ENCODE data around the gene ZSWIM6.
"Not testable (repeated sequence)": the region's sequence is repeated elsewhere in the genome, so short reads cannot be mapped to it uniquely, and the experiment has no call there.

ZSWIM6 gene

GRCh38 chr5:61366497-61367240 is 34.6 kb downstream of the ZSWIM6 start:
- no peak for DNase-seq

DNA sequence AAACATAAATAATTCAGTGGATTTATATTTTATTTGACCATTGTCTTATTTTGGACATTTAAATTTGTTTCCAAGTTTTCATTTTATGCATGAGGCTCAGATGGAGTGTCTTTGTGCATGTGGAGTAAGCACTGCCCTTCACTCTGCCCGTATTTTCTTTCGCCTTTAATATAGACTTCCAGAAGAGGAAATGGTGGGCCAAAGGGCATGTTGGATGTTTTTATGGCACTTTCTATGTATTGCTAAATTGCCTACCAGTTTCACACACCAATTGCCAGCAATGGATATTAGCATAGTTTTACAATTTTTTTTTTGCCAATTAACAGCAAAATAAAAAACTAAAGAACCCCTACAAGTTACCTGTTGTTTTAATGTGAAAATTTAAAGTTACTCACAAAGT is 38.4 kb downstream of the ZSWIM6 start:
- no peak for DNase-seq

DNA sequence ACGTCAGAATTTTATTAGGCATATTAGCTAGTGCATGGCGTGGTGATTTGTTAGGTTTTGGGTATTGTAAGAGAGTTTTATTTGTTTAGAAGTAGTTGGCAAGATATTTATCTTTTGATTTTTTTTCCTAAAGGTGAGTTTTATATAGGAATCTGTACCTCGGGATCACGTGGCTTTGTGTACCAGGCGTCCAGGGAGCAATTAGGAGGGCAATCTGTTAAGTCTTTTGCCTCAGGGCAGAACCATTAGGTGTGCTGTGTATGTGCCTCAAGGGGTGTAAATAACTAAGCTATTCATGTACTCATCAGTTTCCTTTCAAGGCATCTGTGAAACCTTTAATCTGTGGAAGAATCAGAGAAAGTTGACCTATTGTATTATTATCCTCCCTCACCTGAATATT is 39.4 kb downstream of the ZSWIM6 start:
- DNase-seq: no peak

GRCh38 chr5:61379677-61380076 is 47.6 kb downstream of the ZSWIM6 start:
- DNase-seq: no peak

DNA sequence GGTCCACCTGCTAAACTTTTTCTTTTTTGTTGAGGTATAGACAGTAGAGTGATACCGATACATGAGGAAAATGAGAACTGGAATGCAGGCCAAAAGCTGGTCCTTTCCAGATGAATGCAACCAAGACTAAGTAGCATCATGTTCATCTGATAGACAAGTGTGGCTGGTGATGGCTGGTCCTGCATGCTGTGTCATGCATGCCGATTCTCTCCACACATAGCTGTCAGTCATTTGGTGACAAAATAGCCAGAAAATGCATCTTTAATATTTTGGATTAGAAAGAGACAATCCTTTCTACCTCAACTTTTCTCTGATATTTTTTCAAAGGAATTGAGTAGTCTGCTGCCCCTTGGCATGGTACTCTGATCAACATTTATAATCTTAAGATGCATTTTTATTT is 49.9 kb downstream of the ZSWIM6 start:
- DNase-seq: no peak

- DNase-seq: no peak
Observed at GRCh38 chr5:61385627-61386026, 53.6 kb downstream of the ZSWIM6 start.

DNA sequence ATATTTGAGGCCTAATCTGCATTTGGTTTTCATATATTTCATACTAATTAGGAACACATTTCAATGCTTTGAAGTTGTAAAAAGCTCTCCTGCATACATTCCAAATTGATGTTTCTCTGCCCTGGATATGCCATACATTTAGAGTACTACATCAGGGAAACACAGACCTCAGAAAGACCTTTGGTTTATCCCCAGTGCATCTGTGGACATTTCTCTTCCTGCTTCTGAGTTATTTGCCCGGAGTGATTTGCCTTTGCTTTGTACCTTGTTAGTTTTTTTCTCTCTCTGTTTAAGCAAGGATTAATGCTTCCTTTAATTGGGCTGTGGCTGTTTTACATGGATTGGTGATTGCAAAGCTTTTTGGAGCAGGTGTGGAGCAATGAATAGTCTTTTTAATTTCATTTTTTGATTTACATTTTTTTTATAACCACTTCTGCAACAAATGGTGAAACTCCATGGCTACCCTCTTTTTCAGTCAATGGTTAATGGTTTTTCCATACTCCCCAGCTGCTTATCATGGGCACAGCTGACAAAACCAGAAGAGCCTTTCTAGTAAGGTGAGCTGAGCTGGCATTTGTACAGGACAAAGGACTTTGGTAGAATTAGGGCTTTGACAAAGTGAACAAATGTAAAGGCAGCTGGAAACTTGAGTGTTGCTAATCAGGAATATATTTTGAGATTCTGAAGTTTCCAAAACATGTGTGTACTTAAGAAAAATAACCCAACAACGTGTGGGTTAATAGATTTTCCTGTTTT is 54.2 kb downstream of the ZSWIM6 start:
- DNase-seq: no peak

DNA sequence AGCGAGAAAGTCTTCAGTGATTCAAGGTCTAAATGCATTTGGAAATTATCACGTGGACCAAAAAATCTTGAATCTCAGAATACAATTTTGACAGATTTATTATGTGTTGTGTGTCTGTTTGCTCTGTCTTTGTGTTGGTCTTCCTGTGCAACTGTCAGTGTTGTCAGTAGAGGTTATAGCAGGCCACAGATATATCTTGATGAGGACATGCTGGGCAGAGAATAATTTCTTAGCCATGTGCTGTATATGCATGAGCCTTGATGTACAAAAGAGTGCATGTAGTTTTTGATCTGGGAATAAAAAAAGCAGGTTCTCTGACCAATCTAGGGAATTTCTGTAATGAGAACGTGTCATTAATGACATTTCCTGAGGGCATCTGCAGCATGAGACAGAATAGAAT is 57.6 kb downstream of the ZSWIM6 start:
- DNase-seq: peak; percentile 9

- DNase-seq: no peak
Observed at GRCh38 chr5:61394078-61394704, 62.1 kb downstream of the ZSWIM6 start.

GRCh38 chr5:61394793-61395192 is 62.7 kb downstream of the ZSWIM6 start:
- DNase-seq: no peak

DNA sequence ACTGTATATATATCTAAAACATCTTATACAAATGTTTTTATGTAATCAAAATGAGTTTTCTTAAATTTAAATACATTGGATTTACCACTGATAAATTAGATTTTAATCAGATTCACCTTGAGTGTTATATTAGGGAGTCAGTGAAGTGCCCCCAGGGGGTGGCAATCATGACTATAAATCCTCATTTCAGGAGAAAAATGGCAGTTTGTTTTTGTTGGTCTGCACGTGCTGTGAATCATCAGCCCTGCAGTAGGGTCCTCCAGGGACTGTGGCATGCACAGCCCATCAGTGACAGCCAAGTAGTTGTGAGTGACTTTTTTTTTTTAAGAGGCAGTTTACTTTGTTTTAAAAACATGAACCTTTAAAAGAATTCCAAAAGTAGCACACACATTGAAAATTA is 65.2 kb downstream of the ZSWIM6 start:
- no peak for DNase-seq

DNA sequence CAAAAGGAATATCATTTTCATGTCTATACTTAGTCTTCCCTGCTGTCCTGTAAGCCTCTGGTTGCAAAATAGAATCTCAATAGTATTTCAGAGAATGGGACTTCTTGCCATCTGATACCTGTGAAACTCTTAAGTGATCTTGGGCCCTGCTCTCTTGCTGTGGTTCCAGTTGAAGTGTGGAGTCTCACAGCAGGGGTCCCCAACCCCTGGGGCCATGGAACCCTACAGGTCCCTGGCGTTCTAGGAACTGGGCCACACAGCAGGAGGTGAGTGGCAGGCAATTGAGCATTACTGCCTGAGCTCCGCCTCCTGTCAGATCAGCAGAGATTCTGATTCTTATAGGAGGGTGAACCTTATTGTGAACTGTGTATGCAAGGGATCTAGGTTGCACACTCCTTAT is 65.9 kb downstream of the ZSWIM6 start:
- no peak for DNase-seq

DNA sequence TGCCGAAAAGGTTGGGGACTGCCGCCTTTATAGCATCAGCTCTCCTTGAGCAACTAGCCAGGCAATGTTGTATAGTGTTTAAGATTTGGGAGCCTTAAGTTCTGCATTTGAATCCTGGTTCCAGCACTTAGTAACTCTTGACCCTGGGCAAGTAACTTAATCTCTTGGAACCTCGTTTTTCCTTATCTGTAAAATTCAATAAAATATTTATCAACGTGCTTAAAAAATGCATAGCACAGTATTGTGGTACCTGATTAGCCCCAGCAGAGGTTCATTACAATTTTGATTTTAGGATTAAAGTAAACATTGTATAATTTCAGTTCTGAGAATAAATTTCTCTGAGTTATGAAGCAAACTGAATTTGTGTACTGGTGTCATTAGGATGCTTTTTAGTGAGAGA is 66.4 kb downstream of the ZSWIM6 start:
- DNase-seq: no peak

DNA sequence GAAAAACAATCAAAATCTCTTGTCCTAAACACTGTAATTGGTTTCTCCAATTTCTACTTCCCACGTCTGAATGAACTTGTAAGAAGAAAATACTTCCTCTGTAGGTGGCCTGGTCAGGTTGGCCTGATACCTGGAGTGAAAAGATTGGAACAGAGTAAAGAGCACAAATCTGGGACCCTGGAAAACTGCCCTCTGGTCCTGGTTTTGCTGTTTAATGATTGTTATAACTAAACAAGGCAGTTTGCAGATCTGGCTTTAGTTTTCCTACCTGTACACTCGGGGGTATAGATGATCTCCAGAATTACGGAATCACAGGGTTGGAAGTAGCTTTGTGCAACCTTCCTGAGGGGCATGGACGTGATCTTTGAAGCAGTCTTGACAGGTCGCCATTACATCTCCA is 67.6 kb downstream of the ZSWIM6 start:
- DNase-seq: no peak

DNA sequence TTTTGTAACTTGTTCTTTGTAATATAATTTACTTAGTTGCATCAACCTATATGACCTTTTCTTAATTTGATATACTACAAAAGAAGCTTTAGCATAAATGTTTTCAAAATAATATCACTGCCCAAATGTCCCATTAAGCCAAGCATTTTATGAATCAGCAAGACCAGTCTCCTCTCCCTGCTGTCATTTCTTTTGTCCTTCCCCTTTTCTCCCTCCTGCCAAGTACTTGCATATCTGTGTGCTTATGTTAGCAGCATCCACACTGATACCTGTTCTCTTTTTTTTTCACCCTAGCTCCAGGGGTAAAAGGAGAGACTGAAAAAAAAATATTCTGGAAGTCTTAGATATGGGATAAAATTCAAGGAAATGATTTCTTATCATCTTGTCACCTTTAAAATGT is 69.7 kb downstream of the ZSWIM6 start:
- DNase-seq: peak; percentile 66

DNA sequence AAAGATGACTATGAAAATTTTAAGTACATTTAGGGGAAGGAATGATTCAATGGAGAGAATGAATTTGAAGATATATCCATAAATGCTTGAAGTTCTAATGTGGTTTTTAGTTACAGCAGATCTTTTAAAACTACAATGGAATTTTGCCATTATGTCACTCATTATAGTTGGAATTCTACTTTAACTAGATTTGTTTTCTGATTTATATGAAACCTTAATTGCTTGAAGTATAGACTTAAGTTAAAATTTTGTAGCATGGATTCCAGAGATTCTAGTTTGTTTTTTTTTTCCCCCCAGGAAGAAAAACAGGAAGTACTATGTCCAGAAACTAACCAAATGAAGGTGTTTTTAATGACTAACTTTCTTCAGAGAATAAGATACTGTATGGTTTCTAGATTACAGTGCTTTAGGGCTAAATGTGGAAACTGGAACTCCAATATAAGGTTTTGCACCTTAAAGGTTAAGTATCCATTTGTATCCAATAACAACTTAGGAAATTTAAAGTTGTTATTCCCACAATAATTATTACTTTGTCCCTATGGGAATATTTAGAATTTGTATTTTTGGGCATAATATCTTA is 70.3 kb downstream of the ZSWIM6 start:
- DNase-seq: peak; percentile 37

GRCh38 chr5:61402970-61403900 is 71.2 kb downstream of the ZSWIM6 start:
- DNase-seq: no peak

- DNase-seq: no peak
Observed at GRCh38 chr5:61405511-61406295, 73.6 kb downstream of the ZSWIM6 start.

- DNase-seq: not testable (repeated sequence)
Observed at GRCh38 chr5:61406497-61406896, 74.4 kb downstream of the ZSWIM6 start.

DNA sequence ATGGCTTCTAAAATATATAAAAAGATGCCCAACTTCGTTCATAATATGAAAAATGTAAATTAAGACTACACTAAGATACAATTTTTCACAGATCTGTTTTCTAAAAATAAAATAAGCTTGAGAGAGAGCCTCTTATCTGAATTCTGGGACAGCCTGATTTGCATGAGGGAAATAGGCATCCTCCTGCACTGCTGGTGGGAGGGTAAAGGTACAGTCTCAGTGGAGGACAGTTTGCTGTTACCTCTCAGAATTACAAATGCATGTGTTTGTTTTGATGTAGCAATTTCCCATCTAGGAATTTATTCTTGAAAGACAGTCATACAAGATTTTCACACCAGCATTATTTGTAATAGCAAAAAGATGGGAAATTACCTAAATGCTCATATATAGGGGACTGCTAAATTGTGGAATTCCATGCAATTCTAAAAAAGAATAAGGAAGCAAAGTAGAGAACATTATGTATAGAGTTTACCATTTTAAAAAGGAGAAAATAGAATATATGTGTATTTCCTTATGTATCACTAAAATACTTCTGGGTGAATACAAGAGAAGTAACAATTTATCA is 75.7 kb downstream of the ZSWIM6 start:
- no peak for DNase-seq

DNA sequence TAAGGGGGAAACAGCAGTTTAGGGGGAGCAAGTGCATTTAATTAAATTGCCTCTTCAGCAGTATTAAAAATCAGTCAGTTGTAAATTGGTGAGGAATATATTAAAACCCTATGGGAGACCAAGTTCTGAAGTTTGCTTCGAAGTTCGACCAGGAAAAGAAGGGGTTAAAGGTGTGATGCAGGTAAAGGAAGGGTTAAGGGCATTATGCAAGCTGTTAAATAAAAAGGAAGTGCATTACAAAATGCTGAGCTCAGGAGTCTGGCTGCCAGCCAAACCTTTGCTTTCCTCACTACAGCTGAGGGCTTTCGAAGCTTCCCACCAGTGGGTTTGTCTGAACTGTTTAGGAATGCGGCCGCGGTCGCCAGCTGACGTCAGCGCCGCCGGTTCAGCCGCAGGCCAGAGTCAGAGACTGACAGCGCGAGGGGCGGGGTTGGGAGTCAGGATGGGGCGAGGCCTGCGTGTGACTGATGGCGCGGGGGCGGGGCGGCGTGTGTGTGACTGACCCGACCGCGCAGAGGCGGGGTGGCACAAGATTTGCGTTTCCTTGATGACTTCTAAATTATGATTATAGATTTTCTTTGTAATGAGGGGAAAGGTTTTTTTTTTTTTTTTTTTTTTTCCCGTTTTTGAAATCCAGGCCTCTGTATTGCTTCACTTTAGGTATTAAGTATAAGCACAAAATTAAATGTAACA is 76.6 kb downstream of the ZSWIM6 start:
- DNase-seq: peak; percentile 99
